ENCODE results near the gene PRDM5.

PRDM5 gene

DNA sequence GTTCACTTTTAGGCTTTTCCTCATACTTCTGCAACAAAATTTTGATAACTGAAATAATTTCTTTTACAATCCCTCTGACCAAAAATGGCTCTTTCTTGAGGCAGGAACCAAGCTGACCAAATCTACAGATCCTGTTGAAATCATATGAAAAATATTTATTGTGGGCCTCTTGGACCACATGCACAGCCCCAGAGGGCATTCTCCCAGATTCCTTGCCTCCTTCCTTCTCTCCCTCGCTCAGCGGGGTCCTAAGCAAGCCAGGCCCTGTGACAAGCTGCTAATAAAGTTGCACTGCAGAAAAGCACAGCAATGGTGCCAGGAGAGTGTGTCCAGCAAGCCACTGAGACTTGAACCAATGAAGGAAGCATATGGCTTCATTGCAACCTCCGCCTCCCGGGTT lies 40.7 kb downstream of the PRDM5 start:
- Histone ChIP-seq H3K9ac (ENCODE audit: low read depth, low read length) (no peak overlapping the region), H3K9me3 (ENCODE audit: control insufficient read depth, insufficient read depth, low read length) (peaks cover 6% of the 10 kb centered on the region), H3K4me1 (ENCODE audit: insufficient read depth, low read length) (no peaks in the 10 kb centered on the region), H3K36me3 (ENCODE audit: insufficient read depth, low read length) (no peaks in the 10 kb centered on the region)

DNA sequence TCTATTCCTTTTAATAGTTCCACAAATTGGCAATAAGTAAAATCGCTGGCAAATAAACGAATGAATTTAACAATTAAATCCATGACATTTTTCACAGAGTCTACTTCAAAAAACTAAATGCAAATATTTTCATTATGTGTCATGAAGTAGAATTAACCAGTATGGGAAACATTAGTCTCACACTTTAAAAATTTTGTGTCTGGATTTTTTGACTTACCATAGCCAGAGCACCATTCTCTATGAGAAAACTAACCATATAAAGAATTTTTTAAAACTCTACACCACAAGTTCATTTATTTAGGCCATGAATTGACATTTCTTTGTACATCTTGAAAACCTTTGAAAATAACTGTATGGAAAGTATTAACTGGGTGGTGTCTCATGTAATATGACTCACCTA lies 41.2 kb downstream of the PRDM5 start:
- Histone ChIP-seq H3K4me1 (ENCODE audit: insufficient read depth, low read length) (no peaks in the 10 kb centered on the region), H3K9me3 (ENCODE audit: control insufficient read depth, insufficient read depth, low read length) (peaks cover 6% of the 10 kb centered on the region), H3K36me3 (ENCODE audit: insufficient read depth, low read length) (no peaks in the 10 kb centered on the region), H3K9ac (ENCODE audit: low read depth, low read length) (no peak overlapping the region)

DNA sequence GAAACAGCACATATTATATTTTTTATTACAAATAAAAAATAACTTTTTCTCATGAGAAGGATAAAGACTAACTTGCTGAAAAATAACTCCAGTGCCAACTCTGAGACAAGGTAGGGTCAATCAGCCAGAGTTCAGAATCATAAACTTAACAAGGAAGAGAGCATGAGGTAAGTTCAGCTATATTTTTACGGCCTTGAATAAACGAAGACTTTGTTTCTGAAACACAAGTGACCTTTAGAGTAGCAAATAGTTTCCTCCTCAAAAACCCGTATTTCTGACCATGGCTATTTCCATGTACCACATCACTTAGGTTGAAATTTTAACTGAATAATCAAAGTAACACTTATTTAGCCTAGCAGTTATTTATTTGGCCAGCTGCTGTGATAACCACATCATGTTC lies 45.5 kb downstream of the PRDM5 start:
- peaks cover 6% of the 10 kb centered on the region for H3K9me3 ChIP-seq (ENCODE audit: control insufficient read depth, insufficient read depth, low read length)
- H3K9ac ChIP-seq (ENCODE audit: low read depth, low read length) = no peak overlapping the region
- H3K4me1 ChIP-seq (ENCODE audit: insufficient read depth, low read length) = no peaks in the 10 kb centered on the region; the same call in 1 of the 2 replicates
- no peaks in the 10 kb centered on the region for H3K36me3 ChIP-seq (ENCODE audit: insufficient read depth, low read length)

DNA sequence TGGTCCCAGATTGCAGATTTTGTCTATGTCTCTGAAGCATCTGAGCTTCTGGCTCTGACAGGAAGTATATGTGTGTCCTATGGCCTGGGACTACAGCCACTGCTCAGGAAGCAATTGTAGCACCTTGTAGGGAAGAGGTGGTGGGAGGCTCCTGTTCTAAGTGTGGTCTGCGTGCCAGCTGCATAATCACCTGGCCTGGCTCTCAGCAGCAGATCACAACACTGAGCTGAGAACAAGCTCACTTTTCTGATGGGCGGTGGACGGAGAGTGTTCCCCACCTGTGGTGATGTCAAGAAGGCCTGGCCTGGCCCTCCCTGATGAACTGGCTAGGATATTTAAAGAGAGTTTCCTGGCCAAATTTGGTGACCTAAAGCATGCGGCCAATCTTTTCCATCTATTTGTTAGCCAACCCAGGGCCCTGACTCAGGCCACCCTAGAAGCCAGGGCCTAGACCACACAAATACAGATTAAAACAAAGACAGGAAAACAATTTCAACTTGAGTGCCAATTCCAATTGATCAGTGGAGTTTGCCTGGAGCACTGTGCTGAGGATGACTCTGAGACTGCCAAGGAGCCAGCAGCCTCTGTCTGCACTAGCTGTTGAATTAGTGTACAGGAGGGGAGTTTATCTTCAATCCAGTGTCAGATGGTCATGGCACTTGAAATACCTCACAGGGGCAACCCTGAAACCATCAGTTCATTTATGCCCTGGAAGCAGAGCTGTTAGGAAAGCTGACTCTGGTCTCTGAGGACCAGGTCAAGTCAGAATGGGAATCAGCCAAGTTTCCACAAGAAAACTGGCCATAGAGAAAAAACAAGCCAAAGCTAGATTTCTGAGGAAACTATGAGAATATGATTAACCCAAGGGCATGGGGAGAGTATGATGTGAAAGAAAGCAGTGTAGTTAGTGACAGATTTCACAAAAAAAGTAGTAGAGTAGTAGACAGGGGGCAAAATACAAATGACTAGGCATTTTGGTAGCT lies 47.4 kb downstream of the PRDM5 start:
- Histone ChIP-seq H3K9me3 (ENCODE audit: control insufficient read depth, insufficient read depth, low read length) (0 out of 2 replicates have a peak, but pooled peaks cover 2% of the 10 kb centered on the region), H3K4me1 (ENCODE audit: insufficient read depth, low read length) (peaks cover 4% of the 10 kb centered on the region), H3K9ac (ENCODE audit: low read depth, low read length) (no peak overlapping the region), H3K36me3 (ENCODE audit: insufficient read depth, low read length) (no peaks in the 10 kb centered on the region)

DNA sequence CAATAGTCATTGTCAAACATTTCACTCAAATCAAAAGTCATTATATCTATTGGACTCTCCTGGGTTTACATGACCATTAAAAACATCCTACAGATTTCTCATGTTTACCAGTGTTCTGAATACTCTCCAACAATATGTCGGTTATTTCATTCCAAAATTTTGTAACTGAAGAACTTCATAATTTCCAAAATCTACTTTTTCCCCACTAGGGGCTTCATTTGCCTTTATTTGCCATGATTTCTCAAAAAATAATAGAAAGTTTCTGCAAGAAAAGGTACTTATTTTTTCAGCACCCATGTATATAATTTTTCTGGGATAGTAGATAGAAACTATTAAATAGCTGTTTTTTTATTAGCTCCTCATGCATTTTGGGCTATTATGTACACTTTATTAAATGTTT lies 49.0 kb downstream of the PRDM5 start:
- no peak overlapping the region for H3K9ac ChIP-seq (ENCODE audit: low read depth, low read length)
- H3K9me3 ChIP-seq (ENCODE audit: control insufficient read depth, insufficient read depth, low read length) = no peaks in the 10 kb centered on the region
- H3K36me3 ChIP-seq (ENCODE audit: insufficient read depth, low read length) = no peaks in the 10 kb centered on the region
- H3K4me1 ChIP-seq (ENCODE audit: insufficient read depth, low read length) = peaks cover 9% of the 10 kb centered on the region

DNA sequence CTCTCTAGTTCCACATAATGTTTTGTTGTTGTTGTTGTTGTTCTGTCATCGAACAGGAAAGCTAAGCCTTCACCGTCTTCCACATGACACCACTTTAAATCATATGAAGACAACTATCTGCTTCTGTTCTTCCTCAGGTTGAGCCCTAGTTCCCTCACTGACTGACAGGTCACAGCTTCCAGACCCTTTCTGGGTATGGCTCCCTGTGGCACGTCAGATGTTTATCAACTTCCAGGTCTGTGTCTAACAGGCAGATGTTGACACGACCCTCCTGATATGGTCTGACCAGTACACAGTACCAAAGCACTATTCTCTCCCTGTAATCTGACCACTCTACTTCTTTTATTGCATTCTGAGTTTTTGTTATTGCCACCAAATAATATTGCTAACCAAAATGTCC lies 51.4 kb downstream of the PRDM5 start:
- no peak overlapping the region for H3K9ac ChIP-seq (ENCODE audit: low read depth, low read length)
- peaks cover 15% of the 10 kb centered on the region for H3K4me1 ChIP-seq (ENCODE audit: insufficient read depth, low read length)
- no peaks in the 10 kb centered on the region for H3K36me3 ChIP-seq (ENCODE audit: insufficient read depth, low read length)
- H3K9me3 ChIP-seq (ENCODE audit: control insufficient read depth, insufficient read depth, low read length) = no peaks in the 10 kb centered on the region

DNA sequence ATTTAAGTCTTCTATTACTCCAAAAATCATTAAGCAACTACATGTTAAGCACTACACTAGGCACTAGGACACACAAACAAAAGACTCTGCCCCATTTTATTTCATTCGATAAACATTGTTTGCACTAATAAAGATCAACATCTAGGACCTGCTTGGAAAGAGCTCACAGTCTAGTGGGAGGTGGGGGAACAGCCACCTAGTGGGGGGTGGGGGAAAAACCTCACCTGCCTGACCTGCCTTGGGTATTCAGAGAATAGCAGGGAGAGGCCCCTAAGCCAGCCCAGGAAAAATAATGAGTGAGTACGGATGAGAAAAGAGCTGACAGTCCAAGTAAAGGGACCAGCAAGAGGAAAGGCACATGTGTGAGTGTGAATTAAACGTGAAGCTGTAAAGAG lies 52.2 kb downstream of the PRDM5 start:
- Histone ChIP-seq H3K4me1 (ENCODE audit: insufficient read depth, low read length) (peaks cover 24% of the 10 kb centered on the region), H3K9me3 (ENCODE audit: control insufficient read depth, insufficient read depth, low read length) (no peaks in the 10 kb centered on the region), H3K36me3 (ENCODE audit: insufficient read depth, low read length) (no peaks in the 10 kb centered on the region), H3K9ac (ENCODE audit: low read depth, low read length) (no peak overlapping the region)

DNA sequence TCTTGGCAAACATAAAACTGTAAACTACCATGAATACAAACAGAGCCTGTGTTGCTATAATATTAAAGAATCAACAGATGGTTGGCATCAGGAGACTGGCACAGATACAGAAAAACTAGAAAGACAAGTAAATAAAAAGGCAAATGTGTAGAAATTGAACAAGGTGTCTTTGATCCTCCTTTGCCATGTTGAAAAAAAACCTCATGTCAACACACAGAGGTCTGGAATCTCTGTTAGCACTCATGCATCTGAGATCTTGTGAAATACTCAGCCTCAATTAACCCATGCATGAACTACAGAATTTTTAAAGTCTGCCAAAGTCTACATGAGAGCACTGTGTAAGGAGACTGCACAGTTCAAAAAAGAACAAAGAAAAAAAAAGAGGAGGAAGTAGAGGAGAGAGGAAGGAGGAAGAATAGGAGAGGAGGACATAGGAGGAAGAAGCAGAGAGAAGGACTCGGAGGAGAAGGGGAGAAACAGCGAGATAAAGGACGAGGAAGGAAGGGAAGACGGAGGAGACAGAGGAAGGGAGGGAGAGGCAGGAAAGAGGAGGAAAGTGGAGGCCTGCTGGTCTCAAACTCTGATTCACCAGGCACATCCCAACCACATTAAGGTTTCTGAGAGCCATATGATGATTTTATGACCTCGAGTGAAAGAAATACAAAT lies 52.8 kb downstream of the PRDM5 start:
- Histone ChIP-seq H3K9ac (ENCODE audit: low read depth, low read length) (no peak overlapping the region), H3K9me3 (ENCODE audit: control insufficient read depth, insufficient read depth, low read length) (no peaks in the 10 kb centered on the region), H3K4me1 (ENCODE audit: insufficient read depth, low read length) (peaks cover 24% of the 10 kb centered on the region), H3K36me3 (ENCODE audit: insufficient read depth, low read length) (no peaks in the 10 kb centered on the region)

DNA sequence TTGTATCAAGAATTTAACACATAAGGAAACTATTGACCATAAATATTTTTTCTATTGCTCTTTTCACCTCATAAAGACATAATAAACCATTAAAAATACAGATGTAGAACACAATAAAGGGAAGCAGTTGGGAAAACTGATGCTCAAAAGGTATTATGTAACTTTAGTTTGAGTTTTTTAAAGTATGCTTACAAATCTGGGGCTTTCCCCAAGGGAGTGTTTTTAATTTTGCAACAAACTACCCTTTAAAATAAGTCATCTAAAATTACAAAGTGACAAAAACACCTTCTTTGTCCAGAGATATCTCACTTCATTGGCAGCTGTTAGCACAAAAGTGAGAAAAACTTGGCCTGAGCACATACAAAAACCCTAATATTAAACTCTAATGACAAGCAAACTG lies 55.0 kb downstream of the PRDM5 start:
- Histone ChIP-seq H3K9ac (ENCODE audit: low read depth, low read length) (no peak overlapping the region), H3K4me1 (ENCODE audit: insufficient read depth, low read length) (peaks cover 24% of the 10 kb centered on the region), H3K9me3 (ENCODE audit: control insufficient read depth, insufficient read depth, low read length) (no peaks in the 10 kb centered on the region), H3K36me3 (ENCODE audit: insufficient read depth, low read length) (no peaks in the 10 kb centered on the region)

DNA sequence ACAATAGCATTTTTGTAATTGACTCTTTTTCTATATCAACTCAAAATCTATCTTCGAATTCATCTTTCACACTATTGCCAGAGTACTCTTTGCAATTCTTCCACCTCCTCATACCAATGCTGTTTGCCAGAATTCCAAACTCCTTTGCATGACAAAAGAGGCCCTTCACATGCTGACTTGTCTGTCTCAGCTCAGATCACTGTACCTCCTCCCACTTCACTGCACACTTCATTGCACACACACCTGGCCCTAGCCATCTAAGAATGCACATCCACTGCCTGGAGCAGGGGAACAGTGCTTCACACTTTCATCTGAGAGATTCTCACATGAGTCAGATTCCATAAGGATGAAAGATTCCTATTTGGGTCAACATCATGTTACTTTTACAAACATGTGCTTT lies 56.5 kb downstream of the PRDM5 start:
- peaks cover 24% of the 10 kb centered on the region for H3K4me1 ChIP-seq (ENCODE audit: insufficient read depth, low read length)
- no peaks in the 10 kb centered on the region for H3K36me3 ChIP-seq (ENCODE audit: insufficient read depth, low read length)
- H3K9ac ChIP-seq (ENCODE audit: low read depth, low read length) = no peak overlapping the region
- no peaks in the 10 kb centered on the region for H3K9me3 ChIP-seq (ENCODE audit: control insufficient read depth, insufficient read depth, low read length)

DNA sequence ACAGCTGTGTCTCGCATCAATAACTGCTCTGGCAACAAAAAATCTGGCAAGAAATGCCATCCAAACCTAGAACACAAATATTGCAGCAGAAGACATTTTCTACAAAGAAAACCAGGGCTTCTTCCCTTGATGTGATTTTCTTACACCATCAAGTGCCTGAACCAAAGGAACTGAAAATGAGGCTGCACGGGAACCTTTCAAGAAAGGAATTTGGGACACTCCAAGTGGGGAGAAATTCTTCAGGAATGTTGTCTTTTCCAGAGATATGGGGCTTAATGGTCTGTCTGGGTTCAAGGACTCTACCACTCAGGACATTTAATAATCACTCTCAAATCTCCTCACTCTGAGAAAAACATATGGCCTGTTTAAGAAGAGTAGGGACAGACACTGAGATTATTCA lies 57.6 kb downstream of the PRDM5 start:
- peaks cover 19% of the 10 kb centered on the region for H3K4me1 ChIP-seq (ENCODE audit: insufficient read depth, low read length)
- H3K9me3 ChIP-seq (ENCODE audit: control insufficient read depth, insufficient read depth, low read length) = no peaks in the 10 kb centered on the region
- H3K36me3 ChIP-seq (ENCODE audit: insufficient read depth, low read length) = no peaks in the 10 kb centered on the region
- no peak overlapping the region for H3K9ac ChIP-seq (ENCODE audit: low read depth, low read length)

DNA sequence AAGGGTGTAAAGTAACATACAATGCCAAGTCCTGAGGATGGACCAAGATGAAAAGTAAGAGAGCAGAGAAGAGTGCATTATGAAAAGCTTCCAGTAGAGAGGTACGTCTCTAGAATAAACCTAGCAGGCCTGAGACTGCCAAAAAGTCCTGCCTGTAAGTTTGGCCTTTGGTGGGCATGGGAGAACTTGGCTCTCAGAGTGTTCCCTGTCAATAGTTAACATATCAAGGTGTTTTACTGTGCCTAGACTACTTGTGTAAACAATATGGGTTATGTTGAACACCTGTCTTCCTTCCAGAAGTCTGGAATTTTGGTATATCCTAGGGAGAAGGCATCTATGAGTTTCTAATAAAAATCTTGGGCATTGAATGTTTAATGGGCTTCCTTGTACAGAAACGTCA lies 60.1 kb downstream of the PRDM5 start:
- no peaks in the 10 kb centered on the region for H3K36me3 ChIP-seq (ENCODE audit: insufficient read depth, low read length)
- H3K9ac ChIP-seq (ENCODE audit: low read depth, low read length) = no peak overlapping the region
- H3K9me3 ChIP-seq (ENCODE audit: control insufficient read depth, insufficient read depth, low read length) = no peaks in the 10 kb centered on the region
- H3K4me1 ChIP-seq (ENCODE audit: insufficient read depth, low read length) = peaks cover 21% of the 10 kb centered on the region

DNA sequence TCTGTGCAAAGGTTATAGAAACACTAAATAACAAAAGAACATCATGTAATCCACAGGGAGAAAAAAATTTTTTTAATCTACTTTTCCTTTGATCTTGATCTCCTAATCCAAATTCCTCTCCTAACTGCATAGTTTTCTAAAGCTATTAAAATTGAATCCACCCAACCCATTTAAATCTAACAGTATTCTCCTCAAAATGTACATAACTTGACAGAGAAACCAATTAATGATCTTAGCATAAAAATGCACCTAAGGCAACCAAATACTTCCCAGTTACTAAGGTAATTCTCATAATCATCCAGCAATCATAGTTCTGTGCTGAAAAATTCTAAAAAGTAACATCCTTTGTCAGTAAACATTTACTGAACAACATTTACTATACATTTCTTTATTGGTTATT lies 60.7 kb downstream of the PRDM5 start:
- H3K9ac ChIP-seq (ENCODE audit: low read depth, low read length) = no peak overlapping the region
- no peaks in the 10 kb centered on the region for H3K9me3 ChIP-seq (ENCODE audit: control insufficient read depth, insufficient read depth, low read length)
- no peaks in the 10 kb centered on the region for H3K36me3 ChIP-seq (ENCODE audit: insufficient read depth, low read length)
- H3K4me1 ChIP-seq (ENCODE audit: insufficient read depth, low read length) = peaks cover 21% of the 10 kb centered on the region

DNA sequence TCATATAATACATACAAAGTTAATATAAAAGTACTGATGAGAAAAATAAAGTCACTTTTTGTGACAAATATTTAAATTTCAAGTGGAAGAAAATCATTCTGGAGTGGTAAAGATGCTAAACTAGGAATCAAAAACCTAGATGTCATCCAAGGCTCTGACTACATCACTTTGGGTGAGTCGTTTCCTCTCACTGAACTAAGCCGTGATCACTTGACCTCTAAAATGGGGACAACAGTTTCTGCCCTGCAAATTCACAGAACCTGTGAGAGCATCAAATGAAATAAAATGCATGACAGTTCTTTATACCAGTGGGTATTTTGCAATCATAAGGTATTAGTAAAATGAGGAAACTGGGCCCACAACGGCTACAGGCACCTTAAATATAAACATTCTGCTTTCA lies 63.8 kb downstream of the PRDM5 start:
- Histone ChIP-seq H3K9ac (ENCODE audit: low read depth, low read length) (no peak overlapping the region), H3K9me3 (ENCODE audit: control insufficient read depth, insufficient read depth, low read length) (no peaks in the 10 kb centered on the region), H3K4me1 (ENCODE audit: insufficient read depth, low read length) (peaks cover 5% of the 10 kb centered on the region; the same call in 1 of the 2 replicates), H3K36me3 (ENCODE audit: insufficient read depth, low read length) (no peaks in the 10 kb centered on the region)

DNA sequence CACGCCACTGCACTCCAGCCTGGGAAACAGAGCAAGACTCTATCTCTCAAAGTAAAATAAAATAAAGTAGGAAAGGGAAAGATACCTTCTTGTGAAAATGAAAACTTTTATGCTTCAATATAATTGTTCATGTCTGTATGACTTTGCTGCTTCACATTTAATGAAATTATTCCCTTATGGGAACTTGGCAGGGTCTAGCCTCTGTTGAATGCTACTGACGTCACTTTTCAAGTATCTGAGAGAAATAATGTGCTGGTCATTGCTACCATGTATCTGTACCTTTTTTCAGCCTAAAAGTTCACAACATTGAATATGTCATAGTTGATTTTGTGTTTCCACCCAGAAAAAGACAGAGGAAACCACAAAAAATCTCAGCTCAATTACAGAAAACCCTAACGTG lies 65.2 kb downstream of the PRDM5 start:
- Histone ChIP-seq H3K9me3 (ENCODE audit: control insufficient read depth, insufficient read depth, low read length) (no peaks in the 10 kb centered on the region), H3K36me3 (ENCODE audit: insufficient read depth, low read length) (no peaks in the 10 kb centered on the region)

More for the DNA sequence above, 65.2 kb downstream of the PRDM5 start:
- Histone ChIP-seq H3K9ac (ENCODE audit: low read depth, low read length) (no peak overlapping the region), H3K4me1 (ENCODE audit: insufficient read depth, low read length) (peaks cover 5% of the 10 kb centered on the region; the same call in 1 of the 2 replicates)
